KMS-11 (cell line): Measurements from ENCODE around the gene PNLIP.

Experiments
- H2AFZ ChIP-seq: fragments of 200-600 bp; sonication (generic); 2 replicates; pipeline ENCODE4 v1.6.1; 2016; ENCODE audit warnings: antibody characterized with exemption, mixed run types, low read depth
- H3K27ac ChIP-seq: fragments of 200-600 bp; sonication (generic); 2 replicates; pipeline ENCODE4 v1.6.1; 2016; ENCODE audit warnings: mild to moderate bottlenecking, mixed run types
- H3K27me3 ChIP-seq: fragments of 200-600 bp; sonication (generic); 2 replicates; pipeline ENCODE4 v1.6.1; 2017; ENCODE audit warnings: mild to moderate bottlenecking, low read depth, mixed run types, moderate library complexity; ENCODE audit not compliant: insufficient read depth
- H3K36me3 ChIP-seq: fragments of 200-600 bp; sonication (generic); 2 replicates; pipeline ENCODE4 v1.6.1; 2017; ENCODE audit warnings: mild to moderate bottlenecking, mixed run types; ENCODE audit not compliant: insufficient read depth
- H3K4me1 ChIP-seq: fragments of 200-600 bp; sonication (generic); 2 replicates; pipeline ENCODE4 v1.6.1; 2016; ENCODE audit warnings: mild to moderate bottlenecking, low read depth, mixed run types; ENCODE audit not compliant: poor library complexity, severe bottlenecking
- H3K4me2 ChIP-seq: fragments of 200-600 bp; sonication (generic); 2 replicates; pipeline ENCODE4 v1.7.0; 2016; ENCODE audit warnings: mild to moderate bottlenecking, mixed run types
- H3K4me3 ChIP-seq: fragments of 200-600 bp; sonication (generic); IDR thresholded peaks from 2 replicates; pipeline ENCODE4 v1.6.1; 2017; ENCODE audit warnings: low read depth, low read length, mixed read lengths; ENCODE audit not compliant: insufficient read depth
- H3K79me2 ChIP-seq: fragments of 200-600 bp; sonication (generic); 2 replicates; pipeline ENCODE4 v1.6.1; 2016; ENCODE audit warnings: low read depth, mixed run types; ENCODE audit not compliant: insufficient read depth
- H3K9ac ChIP-seq: fragments of 200-600 bp; sonication (generic); 2 replicates; pipeline ENCODE4 v1.6.1; 2016; ENCODE audit warnings: mild to moderate bottlenecking, mixed run types
- H4K20me1 ChIP-seq: fragments of 200-600 bp; sonication (generic); 2 replicates; pipeline ENCODE4 v1.6.1; 2016; ENCODE audit warnings: mild to moderate bottlenecking, mixed run types; ENCODE audit not compliant: insufficient read depth
- TF ChIP-seq, protein P1 (sequence below): fragments of 200-600 bp; sonication (generic); conservative IDR thresholded peaks from 2 replicates; pipeline ENCODE4 v1.6.1; 2017; ENCODE audit warnings: low read depth, mild to moderate bottlenecking, antibody characterized with exemption, low read length, moderate library complexity, mixed read lengths

Gene PNLIP

DNA sequence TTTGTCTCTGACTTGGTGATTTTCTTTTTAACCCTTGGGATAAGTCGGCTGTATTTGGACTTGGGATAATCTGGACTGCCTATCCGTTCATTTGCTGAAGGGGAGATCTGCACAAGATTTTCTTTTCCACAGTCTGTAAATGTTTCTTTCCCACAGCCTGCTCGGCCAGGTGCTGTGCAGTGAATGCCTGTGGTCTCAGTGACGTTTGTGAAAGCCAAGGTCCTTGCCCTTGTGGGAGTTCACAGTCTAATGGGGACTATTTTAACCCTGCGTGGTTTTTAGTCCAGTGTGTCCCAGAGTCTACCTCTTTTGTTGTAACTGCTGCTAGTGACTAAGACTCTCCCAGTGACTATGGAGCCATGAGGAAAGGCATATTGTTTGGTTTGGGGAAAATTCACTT lies 8.9 kb downstream of the PNLIP start:
- no peak overlapping the region for H3K4me2 ChIP-seq
- no peaks in the 10 kb centered on the region for H3K79me2 ChIP-seq
- no peaks in the 10 kb centered on the region for H3K27me3 ChIP-seq
- TF ChIP-seq, protein P1, sequence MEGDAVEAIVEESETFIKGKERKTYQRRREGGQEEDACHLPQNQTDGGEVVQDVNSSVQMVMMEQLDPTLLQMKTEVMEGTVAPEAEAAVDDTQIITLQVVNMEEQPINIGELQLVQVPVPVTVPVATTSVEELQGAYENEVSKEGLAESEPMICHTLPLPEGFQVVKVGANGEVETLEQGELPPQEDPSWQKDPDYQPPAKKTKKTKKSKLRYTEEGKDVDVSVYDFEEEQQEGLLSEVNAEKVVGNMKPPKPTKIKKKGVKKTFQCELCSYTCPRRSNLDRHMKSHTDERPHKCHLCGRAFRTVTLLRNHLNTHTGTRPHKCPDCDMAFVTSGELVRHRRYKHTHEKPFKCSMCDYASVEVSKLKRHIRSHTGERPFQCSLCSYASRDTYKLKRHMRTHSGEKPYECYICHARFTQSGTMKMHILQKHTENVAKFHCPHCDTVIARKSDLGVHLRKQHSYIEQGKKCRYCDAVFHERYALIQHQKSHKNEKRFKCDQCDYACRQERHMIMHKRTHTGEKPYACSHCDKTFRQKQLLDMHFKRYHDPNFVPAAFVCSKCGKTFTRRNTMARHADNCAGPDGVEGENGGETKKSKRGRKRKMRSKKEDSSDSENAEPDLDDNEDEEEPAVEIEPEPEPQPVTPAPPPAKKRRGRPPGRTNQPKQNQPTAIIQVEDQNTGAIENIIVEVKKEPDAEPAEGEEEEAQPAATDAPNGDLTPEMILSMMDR, result no peak
- no peaks in the 10 kb centered on the region for H3K36me3 ChIP-seq
- no peak overlapping the region for H2AFZ ChIP-seq
- no peak overlapping the region for H3K4me3 ChIP-seq
- no peak overlapping the region for H3K27ac ChIP-seq
- H3K4me1 ChIP-seq, result no peaks in the 10 kb centered on the region
- no peak overlapping the region for H3K9ac ChIP-seq
- no peaks in the 10 kb centered on the region for H4K20me1 ChIP-seq

DNA sequence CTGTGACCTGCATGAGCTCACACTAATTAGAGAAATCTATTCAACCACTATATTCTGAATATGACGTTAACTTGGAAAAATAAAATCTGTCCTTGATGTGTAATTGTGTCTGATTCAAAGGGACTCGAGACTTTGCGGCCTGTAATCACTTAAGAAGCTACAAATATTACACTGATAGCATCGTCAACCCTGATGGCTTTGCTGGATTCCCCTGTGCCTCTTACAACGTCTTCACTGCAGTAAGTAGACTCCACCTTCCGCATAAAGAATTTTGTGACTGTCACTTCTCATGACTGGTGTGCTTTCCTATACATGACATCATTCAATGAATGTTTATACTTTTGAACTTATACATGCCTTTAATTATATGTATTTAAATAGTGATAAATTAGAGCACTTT lies 10.1 kb downstream of the PNLIP start:
- Histone ChIP-seq H3K4me2 (no peak overlapping the region), H3K79me2 (no peaks in the 10 kb centered on the region), H4K20me1 (no peaks in the 10 kb centered on the region), H3K9ac (no peak overlapping the region), H3K36me3 (no peaks in the 10 kb centered on the region), H3K4me1 (no peaks in the 10 kb centered on the region), H3K4me3 (no peak overlapping the region), H2AFZ (no peak overlapping the region), H3K27me3 (no peaks in the 10 kb centered on the region), H3K27ac (no peak overlapping the region)
- TF ChIP-seq, protein P1, result no peak

DNA sequence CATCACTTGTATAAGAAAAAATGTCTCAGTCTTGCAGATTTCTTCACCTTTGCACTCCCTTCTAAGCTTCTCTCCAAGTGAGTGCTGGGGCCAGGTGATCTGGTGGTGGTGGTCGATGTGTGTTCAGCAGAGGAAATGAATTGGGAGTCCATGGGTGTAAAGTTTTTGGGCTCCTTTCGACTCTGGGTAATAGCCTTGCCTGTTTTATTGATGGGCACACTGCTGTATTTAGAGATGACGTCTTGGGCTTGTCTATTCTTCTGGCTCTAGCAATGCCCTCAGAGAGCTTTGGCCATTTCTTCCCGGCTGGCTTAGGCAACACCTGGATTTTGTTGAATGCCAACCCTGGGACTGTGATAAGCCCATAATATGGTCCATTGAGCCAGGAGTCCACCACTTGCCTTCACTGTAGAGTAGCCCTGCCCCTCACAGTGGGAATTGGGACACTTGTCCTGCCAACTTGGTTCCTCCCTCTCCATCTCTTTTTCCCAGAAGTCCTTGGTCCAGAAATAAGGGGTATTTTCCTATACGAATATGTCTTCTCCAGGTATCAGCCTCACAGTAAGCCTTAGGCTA lies 11.7 kb downstream of the PNLIP start:
- H3K4me1 ChIP-seq, result no peaks in the 10 kb centered on the region

DNA sequence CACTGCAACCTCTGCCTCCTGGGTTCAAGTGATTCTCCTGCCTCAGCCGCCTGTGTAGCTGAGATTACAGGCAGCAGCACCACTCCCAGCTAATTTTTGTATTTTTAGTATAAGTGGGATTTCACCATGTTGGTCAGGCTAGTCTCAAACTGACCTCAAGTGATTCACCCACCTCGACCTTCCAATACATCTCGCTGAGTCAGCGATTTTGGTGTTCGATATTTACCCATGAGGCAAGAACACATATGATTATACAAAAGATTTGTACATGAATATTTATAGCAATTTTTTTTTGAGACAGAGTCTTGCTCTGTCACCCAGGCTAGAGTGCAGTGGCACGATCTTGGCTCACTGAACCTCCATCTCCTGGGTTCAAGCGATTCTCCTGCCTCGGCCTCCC lies 19.8 kb downstream of the PNLIP start:
- Histone ChIP-seq H3K27me3 (no peaks in the 10 kb centered on the region), H3K9ac (no peak overlapping the region), H3K4me3 (no peak overlapping the region), H4K20me1 (no peaks in the 10 kb centered on the region), H3K36me3 (no peaks in the 10 kb centered on the region), H3K79me2 (no peaks in the 10 kb centered on the region), H3K4me1 (no peaks in the 10 kb centered on the region), H3K27ac (no peak overlapping the region), H2AFZ (no peak overlapping the region), H3K4me2 (no peak overlapping the region)
- TF ChIP-seq, protein P1, result no peak

More for the DNA sequence above, 11.7 kb downstream of the PNLIP start:
- Histone ChIP-seq H3K4me3 (no peak overlapping the region), H3K27ac (no peak overlapping the region), H3K27me3 (no peaks in the 10 kb centered on the region), H3K9ac (no peak overlapping the region), H2AFZ (no peak overlapping the region), H3K79me2 (no peaks in the 10 kb centered on the region), H3K36me3 (no peaks in the 10 kb centered on the region), H4K20me1 (no peaks in the 10 kb centered on the region), H3K4me2 (no peak overlapping the region)
- TF ChIP-seq, protein P1, result no peak
